GM12872 (cell line): Measurements from ENCODE around the gene EHHADH.

Experiments
- TF ChIP-seq, protein P1 (sequence below): IDR thresholded peaks from 3 replicates; pipeline ENCODE4 v1.5.1; 2011; ENCODE audit warnings: low read depth, mild to moderate bottlenecking, low read length, moderate library complexity; ENCODE audit not compliant: insufficient read depth

The EHHADH gene

DNA sequence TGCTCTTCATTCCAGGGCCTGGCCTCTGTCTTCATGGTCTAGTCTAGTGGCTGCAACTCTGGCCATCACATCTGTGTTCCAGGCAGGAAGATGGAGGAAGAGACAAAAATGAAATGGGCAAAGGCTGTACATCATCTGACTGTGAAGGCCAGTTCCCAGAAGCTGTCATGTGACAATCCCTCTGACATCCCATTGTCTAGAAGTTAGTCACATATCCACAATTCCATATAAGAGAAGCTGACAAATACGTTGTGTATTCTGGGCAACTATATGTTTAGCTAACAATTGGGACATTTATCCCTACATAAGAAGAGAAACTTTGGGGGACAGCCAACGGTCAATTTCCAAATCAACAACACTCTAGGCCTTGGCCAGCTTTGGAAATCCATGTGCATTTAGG is 66.5 kb downstream of the EHHADH start:
- TF ChIP-seq, protein P1, sequence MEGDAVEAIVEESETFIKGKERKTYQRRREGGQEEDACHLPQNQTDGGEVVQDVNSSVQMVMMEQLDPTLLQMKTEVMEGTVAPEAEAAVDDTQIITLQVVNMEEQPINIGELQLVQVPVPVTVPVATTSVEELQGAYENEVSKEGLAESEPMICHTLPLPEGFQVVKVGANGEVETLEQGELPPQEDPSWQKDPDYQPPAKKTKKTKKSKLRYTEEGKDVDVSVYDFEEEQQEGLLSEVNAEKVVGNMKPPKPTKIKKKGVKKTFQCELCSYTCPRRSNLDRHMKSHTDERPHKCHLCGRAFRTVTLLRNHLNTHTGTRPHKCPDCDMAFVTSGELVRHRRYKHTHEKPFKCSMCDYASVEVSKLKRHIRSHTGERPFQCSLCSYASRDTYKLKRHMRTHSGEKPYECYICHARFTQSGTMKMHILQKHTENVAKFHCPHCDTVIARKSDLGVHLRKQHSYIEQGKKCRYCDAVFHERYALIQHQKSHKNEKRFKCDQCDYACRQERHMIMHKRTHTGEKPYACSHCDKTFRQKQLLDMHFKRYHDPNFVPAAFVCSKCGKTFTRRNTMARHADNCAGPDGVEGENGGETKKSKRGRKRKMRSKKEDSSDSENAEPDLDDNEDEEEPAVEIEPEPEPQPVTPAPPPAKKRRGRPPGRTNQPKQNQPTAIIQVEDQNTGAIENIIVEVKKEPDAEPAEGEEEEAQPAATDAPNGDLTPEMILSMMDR: no peak

DNA sequence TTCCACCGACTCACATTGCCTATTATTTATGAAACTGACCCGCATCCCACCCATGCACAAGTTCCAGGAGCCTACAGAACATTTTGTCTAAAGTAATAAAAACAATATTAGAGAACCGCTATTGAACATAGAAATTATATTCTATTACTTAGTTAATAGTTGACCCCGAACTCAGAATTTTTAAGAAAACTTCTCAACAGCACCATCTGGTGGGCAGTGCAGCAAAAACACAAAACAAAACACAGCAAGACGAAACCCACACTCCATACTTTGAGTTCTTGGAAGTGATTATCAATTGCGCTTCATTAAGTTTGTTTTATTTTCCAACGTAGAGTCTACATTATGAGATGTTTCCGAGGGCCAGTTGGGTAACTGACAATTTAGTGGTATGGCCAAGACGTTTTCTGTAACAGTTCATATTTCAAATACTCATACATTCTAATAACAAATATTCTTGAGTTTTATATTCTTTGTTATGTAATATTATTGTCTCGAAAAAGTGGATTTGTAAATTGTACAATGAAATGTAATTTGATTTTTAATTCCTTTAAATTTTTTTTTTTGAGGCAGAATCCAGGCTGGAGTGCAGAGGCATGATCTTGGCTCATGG is 77.0 kb downstream of the EHHADH start:
- TF ChIP-seq, protein P1: peak; percentile 65

DNA sequence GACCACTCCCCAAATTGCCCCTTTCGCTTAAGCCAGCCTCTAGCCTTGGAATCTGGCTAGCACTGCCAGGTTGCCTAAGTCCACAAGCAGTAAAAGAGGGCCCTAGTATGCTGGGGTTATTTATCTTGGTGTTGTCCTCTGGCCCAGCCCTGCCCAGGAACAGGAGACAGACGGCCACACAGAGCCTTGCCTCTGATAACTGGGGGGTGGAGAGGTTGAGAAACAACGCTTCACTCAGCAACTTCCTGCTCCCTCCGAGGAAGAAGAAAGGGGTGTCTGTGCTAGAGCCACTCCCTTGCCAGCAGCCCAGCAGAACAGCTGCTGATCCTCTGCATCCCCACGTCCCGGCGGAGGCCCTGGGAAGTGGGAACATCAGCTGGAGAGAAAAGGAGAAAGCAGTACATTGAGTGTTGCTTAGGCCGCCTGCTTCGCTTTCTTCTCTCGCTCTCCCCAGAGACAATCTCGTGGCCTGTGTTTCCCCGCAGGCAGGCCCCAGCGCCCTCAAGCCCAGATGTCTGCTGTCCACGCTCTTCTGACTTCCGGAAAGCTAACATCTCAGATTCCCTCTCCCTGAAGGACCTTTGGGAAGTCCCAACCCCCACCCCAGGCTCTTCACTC is 78.4 kb downstream of the EHHADH start:
- TF ChIP-seq, protein P1: no peak

DNA sequence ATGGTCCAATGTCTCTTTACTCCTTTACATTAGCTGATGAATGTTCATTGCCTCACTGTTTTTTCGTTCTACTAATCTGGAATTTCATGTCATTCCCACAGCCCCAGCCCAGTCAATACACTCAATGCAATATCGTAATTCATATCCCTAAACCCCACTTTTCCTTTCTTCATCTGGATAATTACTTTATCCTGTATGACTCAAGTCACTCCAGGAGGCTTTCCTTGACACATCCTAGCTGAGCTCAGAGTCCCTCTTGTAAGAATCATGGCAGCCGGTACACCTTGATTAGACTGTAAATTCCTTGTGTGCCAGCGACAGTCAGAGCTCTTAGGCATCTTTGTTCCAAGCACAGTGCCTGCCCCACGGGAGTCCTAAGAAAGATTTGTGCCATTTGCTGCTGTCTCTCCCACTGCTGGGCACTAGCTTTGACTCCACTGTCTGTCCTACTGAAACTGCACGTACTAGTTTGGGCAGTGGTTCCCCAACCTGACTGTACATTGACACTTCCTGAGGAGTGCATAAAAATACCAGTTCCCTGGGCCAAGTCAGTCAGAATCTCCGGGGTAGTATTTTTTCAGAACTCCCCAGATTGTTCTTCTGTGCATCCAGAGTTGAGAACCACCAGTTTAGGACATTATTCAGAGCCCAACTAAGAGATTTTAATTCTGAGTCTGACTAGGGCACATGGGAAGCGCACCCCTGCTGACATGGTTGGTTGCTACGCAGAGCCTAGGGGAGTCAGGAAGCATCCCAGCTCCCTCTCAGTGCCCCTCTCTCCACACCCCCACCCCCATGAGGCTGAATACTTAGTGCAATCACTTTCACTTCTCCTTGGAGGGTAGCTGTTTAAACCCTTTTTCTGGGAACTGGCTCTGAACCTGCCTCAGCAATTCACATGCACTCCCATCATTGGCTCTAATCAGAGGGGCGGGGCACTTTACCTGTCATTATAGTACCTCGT is 81.5 kb downstream of the EHHADH start:
- TF ChIP-seq, protein P1: no peak

DNA sequence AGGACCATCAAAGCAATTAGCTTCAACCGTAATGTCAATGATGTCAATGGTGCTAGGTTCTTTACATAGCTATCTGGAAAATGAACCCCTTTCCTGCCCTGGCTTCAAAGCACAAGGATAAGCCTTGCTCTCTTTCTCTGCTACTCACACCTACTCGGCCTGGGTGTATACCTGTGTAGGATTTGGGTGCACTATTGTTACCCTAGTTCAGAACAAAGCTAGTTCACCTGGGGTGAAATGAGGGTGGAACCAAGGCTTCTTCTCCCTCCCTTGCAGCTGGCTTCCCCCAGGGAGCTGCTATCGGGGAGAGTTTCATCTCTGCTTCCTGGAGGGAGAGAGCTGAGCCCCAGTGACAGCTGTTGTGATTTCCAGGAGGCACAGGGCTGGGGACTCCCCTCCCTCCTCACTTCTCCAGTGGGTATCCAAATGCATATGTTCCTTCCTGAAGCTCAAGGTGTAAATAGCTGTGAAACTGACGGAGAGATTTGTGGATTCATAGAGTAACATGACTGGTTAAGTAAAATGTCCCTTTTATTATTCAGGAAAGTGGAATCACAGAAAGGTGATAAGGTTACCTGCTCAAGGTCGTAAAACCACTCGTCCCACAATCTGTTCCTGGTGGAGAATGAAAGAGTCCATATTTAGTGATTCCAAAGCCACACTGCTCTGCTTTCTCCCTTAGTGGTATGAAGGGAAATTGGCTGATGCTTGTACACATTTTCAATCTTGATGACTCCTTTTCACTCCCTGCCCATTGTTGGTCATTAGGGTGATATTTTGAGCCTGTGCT is 89.2 kb downstream of the EHHADH start:
- TF ChIP-seq, protein P1: no peak

DNA sequence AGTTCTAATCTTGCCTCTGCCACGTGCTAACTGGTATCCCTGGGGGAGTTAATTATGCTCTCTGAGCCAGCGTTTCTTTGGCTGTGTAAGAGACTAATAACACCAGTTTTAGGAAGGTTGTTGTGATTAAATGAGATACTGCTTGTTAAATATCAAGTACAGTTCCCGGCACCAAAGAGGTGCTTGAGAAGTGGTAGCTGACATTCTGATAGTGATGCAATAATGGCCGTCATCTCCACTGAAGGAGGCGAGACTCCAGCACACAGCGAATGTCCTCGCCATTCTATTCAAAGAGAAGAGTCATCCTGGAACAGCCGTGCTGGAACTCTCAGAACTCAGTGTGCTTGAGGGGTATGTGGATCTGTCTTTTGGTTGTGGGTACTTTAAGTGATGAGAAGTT is 91.2 kb downstream of the EHHADH start:
- TF ChIP-seq, protein P1: no peak
